ENCODE data around the gene COPS7A. TPM values are rescaled to one million over a fixed set of nuclear protein-coding genes. Genes with fewer than 3 reads are reported as not detected.

Gene COPS7A
- total RNA-seq, 1 experiment from 2014 or later = 88.7 TPM

GRCh38 chr12:6773590-6774351 is 49.9 kb downstream of the COPS7A start:
- intact Hi-C loops (cut with micrococcal nuclease; ENCODE audit: unreplicated experiment) = no loop called here
- Histone ChIP-seq H3K27me3 (ENCODE audit: insufficient read depth, low read depth) (no peaks in the 10 kb centered on the region), H3K4me1 (replicated peaks; ENCODE audit: insufficient read depth) (peaks cover 2% of the 10 kb centered on the region), H3K9me2 (ENCODE audit: insufficient read depth) (no peaks in the 10 kb centered on the region), H3K4me2 (no peak overlapping the region), H4K20me1 (ENCODE audit: insufficient read depth) (peaks cover 7% of the 10 kb centered on the region), H3K27ac (no peak overlapping the region), H3K79me2 (ENCODE audit: low read depth) (peaks cover 7% of the 10 kb centered on the region), H3K4me3 (no peak overlapping the region), H3K9me3 (ENCODE audit: insufficient read depth, low read depth) (no peaks in the 10 kb centered on the region), H3F3A (ENCODE audit: insufficient read depth, low read depth) (peaks cover 27% of the 10 kb centered on the region), H2AFZ (no peak overlapping the region), H3K36me3 (ENCODE audit: low read depth) (no peaks in the 10 kb centered on the region)
- no peak for DNase-seq
- TF ChIP-seq EZH2 (IDR thresholded peaks at IDR 0.05; ENCODE audit: low read depth) = no peak
- no peak for TF ChIP-seq CTCF (conservative IDR thresholded peaks at IDR 0.05)
- ChIA-PET POLR2A (ENCODE audit: unreplicated experiment) (interaction anchor here (0.5 to 0.6 kb wide), 2 partner anchors 51 to 84 kb away, joined by 3 to 5 read pairs; no protein-coding TSS in a partner anchor), CTCF (interaction anchor here (0.6 kb wide), 1 partner anchor 241 kb away, joined by 3 read pairs; no protein-coding TSS in a partner anchor)
- BruUV-seq (replicated peaks) = no TSS peak

DNA sequence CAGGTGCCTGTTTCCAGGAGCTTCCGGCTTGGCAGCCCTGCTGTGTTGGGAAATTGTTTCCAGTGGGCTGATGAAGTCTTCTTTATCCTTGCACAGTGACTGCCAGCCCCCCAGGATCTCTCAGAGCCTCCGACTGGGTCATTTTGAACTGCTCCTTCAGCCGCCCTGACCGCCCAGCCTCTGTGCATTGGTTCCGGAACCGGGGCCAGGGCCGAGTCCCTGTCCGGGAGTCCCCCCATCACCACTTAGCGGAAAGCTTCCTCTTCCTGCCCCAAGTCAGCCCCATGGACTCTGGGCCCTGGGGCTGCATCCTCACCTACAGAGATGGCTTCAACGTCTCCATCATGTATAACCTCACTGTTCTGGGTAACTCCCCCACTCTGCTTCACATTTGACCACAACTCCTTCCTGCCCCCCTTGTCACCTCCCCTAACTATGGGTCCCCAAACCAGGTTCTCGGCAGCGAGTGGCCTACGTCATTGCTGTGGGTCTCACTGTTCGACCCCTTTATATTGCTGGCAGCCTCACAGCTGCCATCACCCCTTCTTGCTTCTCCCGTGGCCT is 50.7 kb downstream of the COPS7A start:
- Histone ChIP-seq H3K4me1 (replicated peaks; ENCODE audit: insufficient read depth) (no peaks in the 10 kb centered on the region), H3K4me2 (no peak overlapping the region), H3K9me3 (ENCODE audit: insufficient read depth, low read depth) (no peaks in the 10 kb centered on the region), H3K79me2 (ENCODE audit: low read depth) (no peaks in the 10 kb centered on the region), H3K9me2 (ENCODE audit: insufficient read depth) (no peaks in the 10 kb centered on the region), H3K4me3 (no peak overlapping the region), H3K27ac (no peak overlapping the region), H3F3A (ENCODE audit: insufficient read depth, low read depth) (peaks cover 29% of the 10 kb centered on the region; the same call in 1 of the 2 replicates), H3K27me3 (ENCODE audit: insufficient read depth, low read depth) (no peaks in the 10 kb centered on the region), H3K36me3 (ENCODE audit: low read depth) (no peaks in the 10 kb centered on the region), H2AFZ (no peak overlapping the region), H4K20me1 (ENCODE audit: insufficient read depth) (no peaks in the 10 kb centered on the region; the same call in 1 of the 2 replicates)
- TF ChIP-seq CTCF (conservative IDR thresholded peaks at IDR 0.05) (no peak), EZH2 (IDR thresholded peaks at IDR 0.05; ENCODE audit: low read depth) (no peak)
- ChIA-PET CTCF (no interaction called here), POLR2A (ENCODE audit: unreplicated experiment) (interaction anchor here (0.5 to 0.6 kb wide), 3 partner anchors 47 to 138 kb away, joined by 3 to 7 read pairs (median 3); no protein-coding TSS in a partner anchor)
- BruUV-seq (replicated peaks) = no TSS peak
- no peak for DNase-seq
- intact Hi-C loops (cut with micrococcal nuclease; ENCODE audit: unreplicated experiment) = no loop called here

DNA sequence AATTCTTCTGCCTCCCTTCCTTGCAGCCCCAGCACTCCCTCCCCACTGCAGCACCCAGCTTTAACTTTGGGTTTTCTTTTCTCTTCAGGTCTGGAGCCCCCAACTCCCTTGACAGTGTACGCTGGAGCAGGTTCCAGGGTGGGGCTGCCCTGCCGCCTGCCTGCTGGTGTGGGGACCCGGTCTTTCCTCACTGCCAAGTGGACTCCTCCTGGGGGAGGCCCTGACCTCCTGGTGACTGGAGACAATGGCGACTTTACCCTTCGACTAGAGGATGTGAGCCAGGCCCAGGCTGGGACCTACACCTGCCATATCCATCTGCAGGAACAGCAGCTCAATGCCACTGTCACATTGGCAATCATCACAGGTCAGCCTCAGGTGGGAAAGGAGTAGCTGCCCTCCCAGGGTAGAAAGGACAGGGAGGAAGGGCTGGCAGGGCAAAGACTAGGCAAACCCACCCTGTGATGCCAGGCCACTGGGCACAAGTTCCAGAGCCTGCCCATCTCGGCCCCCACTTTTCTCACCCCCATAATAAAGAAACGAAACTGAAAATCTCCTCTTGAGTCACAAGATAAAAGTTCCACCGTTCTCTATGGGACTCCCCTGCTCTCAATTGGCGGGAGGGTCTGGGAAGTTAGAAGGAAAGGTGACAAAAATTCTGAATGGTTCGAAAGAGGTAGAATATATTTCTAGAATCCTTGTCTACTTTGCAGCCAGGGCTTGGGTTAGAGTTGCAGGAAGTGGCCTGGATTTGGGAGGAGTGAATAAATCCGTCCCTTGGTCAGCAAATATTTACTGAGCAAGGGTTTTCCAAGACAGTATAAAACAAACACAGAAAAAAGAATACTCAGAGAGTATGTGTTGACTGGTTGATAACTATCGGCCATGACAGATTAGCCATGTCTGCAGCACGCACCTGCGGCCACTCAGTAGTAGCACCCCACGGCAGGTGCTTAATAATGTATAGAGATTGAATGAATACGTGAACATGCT is 51.6 kb downstream of the COPS7A start:
- Histone ChIP-seq H3K79me2 (ENCODE audit: low read depth) (no peaks in the 10 kb centered on the region), H3K4me1 (replicated peaks; ENCODE audit: insufficient read depth) (no peaks in the 10 kb centered on the region), H3F3A (ENCODE audit: insufficient read depth, low read depth) (peaks cover 21% of the 10 kb centered on the region; the same call in 1 of the 2 replicates), H2AFZ (no peak overlapping the region), H3K9me2 (ENCODE audit: insufficient read depth) (no peaks in the 10 kb centered on the region), H3K36me3 (ENCODE audit: low read depth) (no peaks in the 10 kb centered on the region), H3K27me3 (ENCODE audit: insufficient read depth, low read depth) (no peaks in the 10 kb centered on the region), H3K4me2 (no peak overlapping the region), H3K4me3 (no peak overlapping the region), H3K27ac (no peak overlapping the region), H3K9me3 (ENCODE audit: insufficient read depth, low read depth) (no peaks in the 10 kb centered on the region), H4K20me1 (ENCODE audit: insufficient read depth) (no peaks in the 10 kb centered on the region; the same call in 1 of the 2 replicates)
- intact Hi-C loops (cut with micrococcal nuclease; ENCODE audit: unreplicated experiment) = no loop called here
- no peak for DNase-seq
- ChIA-PET CTCF (interaction anchor here (0.7 to 1.1 kb wide), 2 partner anchors 8 to 64 kb away, joined by 3 to 4 read pairs; no protein-coding TSS in a partner anchor), POLR2A (ENCODE audit: unreplicated experiment) (interaction anchor here (0.6 to 0.7 kb wide), 3 partner anchors 9 to 139 kb away, joined by 3 to 7 read pairs (median 4); partner anchors contain the start of gene PTMS)
- TF ChIP-seq CTCF (conservative IDR thresholded peaks at IDR 0.05) = no peak
- TF ChIP-seq EZH2 (IDR thresholded peaks at IDR 0.05; ENCODE audit: low read depth) = no peak
- BruUV-seq (replicated peaks) = no TSS peak
